OCI-LY3 (cell line): ENCODE results near the gene SEMA5A.

Source experiments
- H2AFZ ChIP-seq: fragments of 200-600, 300-600 bp; shearing (Covaris generic); 2 replicates; pipeline ENCODE4 v1.6.0; 2014; ENCODE audit warnings: antibody characterized with exemption, low read depth, low read length
- H3K27ac ChIP-seq: fragments of 200-600, 300-600 bp; sonication (generic); 2 replicates; pipeline ENCODE4 v1.5.1; 2014; ENCODE audit warnings: mild to moderate bottlenecking, low read length, moderate library complexity, mixed read lengths
- H3K27me3 ChIP-seq: fragments of 200-600, 300-600 bp; sonication (generic); 2 replicates; pipeline ENCODE4 v1.6.1; 2014; ENCODE audit warnings: low read depth, low read length, mixed read lengths
- H3K36me3 ChIP-seq: fragments of 200-600, 300-600 bp; sonication (generic); replicated peaks from 2 replicates; pipeline ENCODE3; 2014; ENCODE audit warnings: low read depth, low read length, mixed read lengths
- H3K4me1 ChIP-seq: fragments of 300-600, 200-600 bp; sonication (generic); 2 replicates; pipeline ENCODE4 v1.6.1; 2014; ENCODE audit warnings: low read length, mixed read lengths
- H3K4me2 ChIP-seq: fragments of 200-600, 300-600 bp; sonication (generic); 2 replicates; pipeline ENCODE4 v1.6.1; 2014; ENCODE audit warnings: low read length, mixed read lengths
- H3K4me3 ChIP-seq: fragments of 300-600, 200-600 bp; sonication (generic); 2 replicates; pipeline ENCODE4 v1.5.1; 2014; ENCODE audit warnings: antibody characterized with exemption, mild to moderate bottlenecking, low read length, moderate library complexity
- H3K79me2 ChIP-seq: fragments of 300-600, 200-600 bp; shearing (Covaris generic); 2 replicates; pipeline ENCODE4 v1.6.1; 2014; ENCODE audit warnings: mild to moderate bottlenecking, low read length, mixed read lengths
- H3K9ac ChIP-seq: fragments of 300-600, 200-600 bp; shearing (Covaris generic); 2 replicates; pipeline ENCODE4 v1.6.0; 2014; ENCODE audit warnings: mild to moderate bottlenecking, low read length, moderate library complexity
- H3K9me3 ChIP-seq: fragments of 200-600, 300-600 bp; shearing (Covaris generic); 2 replicates; pipeline ENCODE4 v1.6.1; 2014; ENCODE audit warnings: low read length, mixed read lengths; ENCODE audit not compliant: insufficient read depth
- H4K20me1 ChIP-seq: fragments of 200-600, 300-600 bp; sonication (generic); 2 replicates; pipeline ENCODE4 v1.6.1; 2016; ENCODE audit warnings: low read length, mixed read lengths; ENCODE audit not compliant: insufficient read depth
- CTCF ChIP-seq: fragments of 200-600, 300-600 bp; sonication (generic); IDR thresholded peaks from 2 replicates; pipeline ENCODE4 v1.5.1; 2014; ENCODE audit warnings: antibody characterized with exemption, low read length, low read depth
- EZH2phosphoT487 ChIP-seq: fragments of 200-600 bp; shearing (Covaris generic); IDR thresholded peaks from 2 replicates; pipeline ENCODE4 v1.6.1; 2018; ENCODE audit warnings: antibody characterized with exemption, mixed run types, low read depth

SEMA5A gene

DNA sequence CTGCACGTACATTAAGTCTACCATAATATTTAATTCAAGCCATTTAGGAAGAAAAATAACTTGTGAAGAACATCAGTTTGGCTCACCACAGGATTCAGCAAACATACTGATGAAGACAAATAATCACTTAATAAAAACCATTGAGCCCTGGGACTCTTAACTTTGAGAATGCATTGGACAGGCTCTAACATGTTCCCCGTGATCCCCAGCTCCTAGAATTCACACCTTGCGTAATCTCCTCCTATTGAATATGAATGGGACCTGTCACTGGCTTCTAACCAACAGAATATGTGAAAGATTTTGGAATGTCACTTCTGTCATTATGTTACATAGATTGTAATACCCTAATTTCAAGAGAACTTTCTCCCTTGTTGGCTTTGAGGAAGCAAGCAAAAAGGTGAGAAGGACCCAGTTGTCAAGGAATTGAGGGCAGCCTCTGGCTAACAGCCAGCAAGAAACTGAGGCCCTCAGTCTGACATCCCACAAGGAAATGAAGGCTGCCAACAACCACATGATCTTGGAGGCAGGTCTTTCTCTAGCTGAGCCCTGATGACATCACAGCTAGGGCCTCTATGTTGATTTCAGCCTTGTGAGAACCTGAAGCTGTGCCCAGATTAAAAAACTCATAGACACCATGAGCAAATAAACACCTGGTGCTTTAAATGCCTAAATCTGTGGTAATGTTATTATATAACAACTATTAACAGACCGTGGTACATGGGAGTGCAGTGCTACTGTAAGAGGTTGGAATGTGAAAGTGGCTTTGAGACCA, 433.2 kb downstream of the SEMA5A start:
- no peak for TF ChIP-seq CTCF
- TF ChIP-seq EZH2phosphoT487, result no peak
- Histone ChIP-seq H2AFZ (no peak overlapping the region), H3K4me2 (no peak overlapping the region), H3K9me3 (no peaks in the 10 kb centered on the region), H3K36me3 (no peaks in the 10 kb centered on the region), H4K20me1 (no peaks in the 10 kb centered on the region), H3K4me3 (no peak overlapping the region), H3K79me2 (no peaks in the 10 kb centered on the region), H3K27me3 (no peaks in the 10 kb centered on the region), H3K27ac (no peak overlapping the region), H3K4me1 (no peaks in the 10 kb centered on the region), H3K9ac (no peak overlapping the region)

DNA sequence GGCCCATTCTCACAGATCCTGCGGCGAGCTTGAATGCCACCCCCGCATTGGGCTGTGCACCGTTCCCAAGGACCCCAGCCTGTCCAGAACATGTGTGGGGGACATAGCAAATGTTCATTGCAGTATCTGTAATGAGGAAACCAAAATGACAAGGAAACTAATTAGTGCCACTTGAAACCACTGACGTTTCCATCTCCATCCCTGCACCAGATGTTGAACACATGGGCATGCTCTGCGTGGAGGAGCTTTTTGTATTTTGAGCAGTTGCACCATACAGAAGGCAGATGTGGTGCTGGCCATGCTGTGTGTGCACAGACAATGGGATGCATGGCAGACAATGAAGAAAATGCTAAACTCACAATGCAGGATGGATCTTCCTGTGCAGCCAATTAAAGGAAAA, 437.7 kb downstream of the SEMA5A start:
- no peaks in the 10 kb centered on the region for H3K4me1 ChIP-seq
- H3K36me3 ChIP-seq, result no peaks in the 10 kb centered on the region
- H3K27ac ChIP-seq, result no peak overlapping the region
- H2AFZ ChIP-seq, result no peak overlapping the region
- no peaks in the 10 kb centered on the region for H3K79me2 ChIP-seq
- no peaks in the 10 kb centered on the region for H4K20me1 ChIP-seq
- TF ChIP-seq EZH2phosphoT487 (no peak), CTCF (no peak)
- no peaks in the 10 kb centered on the region for H3K9me3 ChIP-seq
- H3K9ac ChIP-seq, result no peak overlapping the region
- H3K27me3 ChIP-seq, result 0 out of 2 replicates have a peak, but pooled peaks cover 7% of the 10 kb centered on the region
- no peak overlapping the region for H3K4me3 ChIP-seq
- H3K4me2 ChIP-seq, result no peak overlapping the region

DNA sequence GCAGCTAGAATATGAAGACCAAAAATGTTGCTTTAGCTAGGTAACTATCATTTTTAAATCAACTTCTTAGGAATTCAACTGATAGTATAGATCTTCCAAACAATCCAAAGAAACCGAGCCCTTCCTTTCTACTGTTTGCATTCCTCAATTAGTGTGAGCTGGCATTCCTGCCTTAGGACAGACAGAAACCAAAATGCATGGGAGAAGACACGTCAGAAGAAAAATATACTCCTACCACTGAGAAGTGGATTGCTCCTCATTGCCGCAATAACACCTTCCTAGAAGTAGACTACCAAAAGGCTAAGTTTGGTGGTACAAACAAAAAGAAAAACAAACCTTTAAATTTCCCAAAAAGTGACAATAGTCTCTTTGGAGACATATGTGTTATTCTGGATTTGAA, 440.0 kb downstream of the SEMA5A start:
- Histone ChIP-seq H3K9me3 (no peaks in the 10 kb centered on the region), H3K79me2 (no peaks in the 10 kb centered on the region), H3K27me3 (0 out of 2 replicates have a peak, but pooled peaks cover 7% of the 10 kb centered on the region), H3K4me3 (no peak overlapping the region), H4K20me1 (no peaks in the 10 kb centered on the region), H2AFZ (no peak overlapping the region), H3K9ac (no peak overlapping the region), H3K27ac (no peak overlapping the region), H3K4me2 (no peak overlapping the region), H3K36me3 (no peaks in the 10 kb centered on the region), H3K4me1 (no peaks in the 10 kb centered on the region)
- no peak for TF ChIP-seq EZH2phosphoT487
- no peak for TF ChIP-seq CTCF

GRCh38 chr5:9104571-9105339, 441.1 kb downstream of the SEMA5A start:
- Histone ChIP-seq H2AFZ (no peak overlapping the region), H3K36me3 (no peaks in the 10 kb centered on the region), H3K4me1 (no peaks in the 10 kb centered on the region), H3K9me3 (no peaks in the 10 kb centered on the region), H3K27ac (no peak overlapping the region), H3K27me3 (0 out of 2 replicates have a peak, but pooled peaks cover 7% of the 10 kb centered on the region), H3K4me2 (no peak overlapping the region), H3K4me3 (no peak overlapping the region), H3K9ac (no peak overlapping the region), H4K20me1 (no peaks in the 10 kb centered on the region), H3K79me2 (no peaks in the 10 kb centered on the region)
- no peak for TF ChIP-seq EZH2phosphoT487
- TF ChIP-seq CTCF, result no peak
